Measurements from ENCODE around the gene PEX5L.

The PEX5L gene

GRCh38 chr3:180036671-180037455 lies at the start of gene PEX5L:
Gene PEX5L (minus strand): TSS chr3:180036937. CDS start chr3:180036599, 338 bp downstream.
- H3K27ac ChIP-seq (ENCODE audit: low read depth, low read length), result no peak within 1 kb of the TSS
- peak within 1 kb of the TSS; percentile 32 to 62 (median 53) for H3K4me3 ChIP-seq (ENCODE audit: low read depth in 1 of 5, low read length in 5 of 5)
- no peak within 1 kb of the TSS for H3K9ac ChIP-seq (ENCODE audit: low read length in 5 of 5)
- H3K27me3 ChIP-seq (ENCODE audit: control insufficient read depth in 5 of 5, insufficient read depth in 4 of 5, low read length in 5 of 5), result peaks cover 14 to 22% (median 17%) of the 10 kb centered on the region in 5 donors
- no peaks in the 10 kb centered on the region for H3K36me3 ChIP-seq (ENCODE audit: control insufficient read depth in 5 of 5, insufficient read depth in 5 of 5, low read length in 5 of 5)
- H3K9me3 ChIP-seq (ENCODE audit: control insufficient read depth in 5 of 5, low read length in 5 of 5), result no peaks in the 10 kb centered on the region
- peaks cover 0 to 12% (median 10%) of the 10 kb centered on the region in 5 donors for H3K4me1 ChIP-seq (ENCODE audit: control insufficient read depth in 5 of 5, insufficient read depth in 5 of 5, low read length in 5 of 5)

DNA sequence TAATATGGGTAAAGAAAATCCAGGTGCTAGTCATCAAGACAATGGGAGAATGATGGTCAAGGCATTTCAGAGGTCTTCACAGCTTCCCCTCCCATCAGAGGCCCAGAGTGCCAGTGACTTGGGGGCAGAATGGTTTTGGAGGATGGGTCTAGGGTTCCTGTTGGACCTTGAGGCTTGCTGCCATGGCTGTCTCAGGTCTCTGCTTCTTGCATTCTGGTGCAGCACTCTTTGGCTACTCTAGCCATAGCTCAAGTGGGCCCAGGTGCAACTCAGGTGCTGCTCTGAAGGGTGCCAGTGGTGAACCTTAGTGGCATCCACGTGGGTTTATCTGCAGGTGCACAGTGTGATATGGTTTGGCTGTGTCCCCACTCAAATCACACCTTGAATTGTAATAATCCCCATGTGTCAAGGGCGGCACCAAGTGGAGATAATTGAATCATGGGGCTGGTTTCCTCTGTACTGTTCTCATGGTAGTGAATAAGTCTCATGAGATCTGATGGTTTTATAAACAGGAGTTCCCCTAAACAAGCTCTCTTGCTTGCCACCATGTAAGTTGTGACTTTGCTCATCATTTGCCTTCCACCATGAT lies 48.5 kb upstream of the PEX5L start:
- no peaks in the 10 kb centered on the region for H3K27me3 ChIP-seq (ENCODE audit: control insufficient read depth in 5 of 5, insufficient read depth in 4 of 5, low read length in 5 of 5)

DNA sequence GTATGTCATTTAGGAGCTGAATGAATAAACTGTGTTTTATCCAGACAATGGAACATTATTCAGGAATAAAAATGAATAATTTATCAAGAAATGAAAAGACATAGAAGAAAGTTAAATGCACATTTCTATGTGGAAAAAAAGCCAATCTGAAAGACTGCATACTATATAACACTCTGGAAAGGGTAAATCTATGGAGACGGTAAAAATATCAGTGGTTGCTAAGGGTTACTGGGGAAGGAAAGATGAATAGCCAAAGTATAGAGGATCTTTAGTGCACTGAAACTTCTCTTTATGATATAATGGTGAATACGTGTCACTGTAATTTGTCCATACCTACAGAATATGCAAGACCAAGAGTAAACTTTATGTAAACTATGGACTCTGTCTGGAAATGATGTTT lies 46.0 kb upstream of the PEX5L start:
- no peak overlapping the region for H3K27ac ChIP-seq (ENCODE audit: low read depth, low read length)
- H3K36me3 ChIP-seq (ENCODE audit: control insufficient read depth in 5 of 5, insufficient read depth in 5 of 5, low read length in 5 of 5), result no peaks in the 10 kb centered on the region
- H3K27me3 ChIP-seq (ENCODE audit: control insufficient read depth in 5 of 5, insufficient read depth in 4 of 5, low read length in 5 of 5), result no peaks in the 10 kb centered on the region
- H3K4me3 ChIP-seq (ENCODE audit: low read depth in 1 of 5, low read length in 5 of 5), result no peak overlapping the region
- peaks cover 0 to 3% (median 0%) of the 10 kb centered on the region in 5 donors for H3K9me3 ChIP-seq (ENCODE audit: control insufficient read depth in 5 of 5, low read length in 5 of 5)
- H3K9ac ChIP-seq (ENCODE audit: low read length in 5 of 5), result no peak overlapping the region
- peaks cover 0 to 5% (median 0%) of the 10 kb centered on the region in 5 donors for H3K4me1 ChIP-seq (ENCODE audit: control insufficient read depth in 5 of 5, insufficient read depth in 5 of 5, low read length in 5 of 5)

More for the DNA sequence above, 48.5 kb upstream of the PEX5L start:
- H3K4me3 ChIP-seq (ENCODE audit: low read depth in 1 of 5, low read length in 5 of 5), result no peak overlapping the region
- H3K27ac ChIP-seq (ENCODE audit: low read depth, low read length), result no peak overlapping the region
- H3K9ac ChIP-seq (ENCODE audit: low read length in 5 of 5), result no peak overlapping the region
- H3K36me3 ChIP-seq (ENCODE audit: control insufficient read depth in 5 of 5, insufficient read depth in 5 of 5, low read length in 5 of 5), result no peaks in the 10 kb centered on the region
- peaks cover 0 to 5% (median 0%) of the 10 kb centered on the region in 5 donors for H3K4me1 ChIP-seq (ENCODE audit: control insufficient read depth in 5 of 5, insufficient read depth in 5 of 5, low read length in 5 of 5)
- peaks cover 0 to 3% (median 0%) of the 10 kb centered on the region in 5 donors for H3K9me3 ChIP-seq (ENCODE audit: control insufficient read depth in 5 of 5, low read length in 5 of 5)

- H3K27ac ChIP-seq (ENCODE audit: low read depth, low read length), result no peak overlapping the region
- no peak overlapping the region for H3K4me3 ChIP-seq (ENCODE audit: low read depth in 1 of 5, low read length in 5 of 5)
- no peak overlapping the region for H3K9ac ChIP-seq (ENCODE audit: low read length in 5 of 5)
- H3K4me1 ChIP-seq (ENCODE audit: control insufficient read depth in 5 of 5, insufficient read depth in 5 of 5, low read length in 5 of 5), result no peaks in the 10 kb centered on the region
- no peaks in the 10 kb centered on the region for H3K36me3 ChIP-seq (ENCODE audit: control insufficient read depth in 5 of 5, insufficient read depth in 5 of 5, low read length in 5 of 5)
- no peaks in the 10 kb centered on the region for H3K27me3 ChIP-seq (ENCODE audit: control insufficient read depth in 5 of 5, insufficient read depth in 4 of 5, low read length in 5 of 5)
- peaks cover 0 to 3% (median 0%) of the 10 kb centered on the region in 5 donors for H3K9me3 ChIP-seq (ENCODE audit: control insufficient read depth in 5 of 5, low read length in 5 of 5)
Observed at GRCh38 chr3:180078592-180078991, 41.9 kb upstream of the PEX5L start.

DNA sequence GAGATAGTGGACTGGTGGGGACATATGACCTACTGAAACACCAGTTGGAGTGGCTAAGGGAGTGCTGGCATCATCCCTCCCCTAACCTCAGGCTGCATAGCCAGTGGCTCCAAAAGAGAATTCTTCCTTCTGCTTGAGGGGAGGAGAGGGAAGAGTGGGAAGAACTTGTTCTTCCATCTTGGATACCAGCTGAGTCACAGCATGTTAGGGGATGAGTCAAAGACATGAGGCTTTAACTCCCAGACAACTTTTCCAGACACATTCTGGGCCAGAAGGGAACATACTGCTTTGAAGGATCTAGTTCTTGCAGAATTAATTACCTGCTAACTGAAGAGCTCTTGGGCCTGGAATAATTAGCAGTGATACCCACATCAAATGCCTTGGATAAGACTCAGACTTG lies 36.8 kb upstream of the PEX5L start:
- Histone ChIP-seq H3K9me3 (ENCODE audit: control insufficient read depth in 5 of 5, low read length in 5 of 5) (no peaks in the 10 kb centered on the region), H3K9ac (ENCODE audit: low read length in 5 of 5) (no peak overlapping the region), H3K4me3 (ENCODE audit: low read depth in 1 of 5, low read length in 5 of 5) (no peak overlapping the region), H3K36me3 (ENCODE audit: control insufficient read depth in 5 of 5, insufficient read depth in 5 of 5, low read length in 5 of 5) (no peaks in the 10 kb centered on the region), H3K4me1 (ENCODE audit: control insufficient read depth in 5 of 5, insufficient read depth in 5 of 5, low read length in 5 of 5) (no peaks in the 10 kb centered on the region), H3K27ac (ENCODE audit: low read depth, low read length) (no peak overlapping the region), H3K27me3 (ENCODE audit: control insufficient read depth in 5 of 5, insufficient read depth in 4 of 5, low read length in 5 of 5) (no peaks in the 10 kb centered on the region)

DNA sequence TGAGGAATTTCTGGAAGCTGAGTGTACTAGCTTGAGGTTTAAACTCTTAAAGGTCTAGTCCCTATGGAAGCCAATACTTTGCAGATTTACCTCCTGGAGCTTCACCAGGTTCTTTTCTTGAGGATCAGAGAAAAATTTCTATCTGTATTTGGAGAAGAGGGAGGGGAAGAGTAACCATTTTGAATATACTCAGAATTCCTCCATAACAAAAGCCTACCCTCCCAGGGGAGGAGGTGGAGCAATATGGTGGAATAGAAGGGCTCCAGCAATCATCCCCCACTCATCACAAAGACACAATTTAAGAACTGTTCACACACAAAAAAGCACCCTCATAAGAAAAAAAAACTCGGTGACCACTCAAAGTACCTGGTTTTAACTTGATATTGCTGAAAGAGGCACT lies 36.0 kb upstream of the PEX5L start:
- Histone ChIP-seq H3K36me3 (ENCODE audit: control insufficient read depth in 5 of 5, insufficient read depth in 5 of 5, low read length in 5 of 5) (no peaks in the 10 kb centered on the region), H3K27me3 (ENCODE audit: control insufficient read depth in 5 of 5, insufficient read depth in 4 of 5, low read length in 5 of 5) (no peaks in the 10 kb centered on the region), H3K4me1 (ENCODE audit: control insufficient read depth in 5 of 5, insufficient read depth in 5 of 5, low read length in 5 of 5) (no peaks in the 10 kb centered on the region), H3K9ac (ENCODE audit: low read length in 5 of 5) (no peak overlapping the region), H3K4me3 (ENCODE audit: low read depth in 1 of 5, low read length in 5 of 5) (no peak overlapping the region), H3K27ac (ENCODE audit: low read depth, low read length) (no peak overlapping the region), H3K9me3 (ENCODE audit: control insufficient read depth in 5 of 5, low read length in 5 of 5) (no peaks in the 10 kb centered on the region)

DNA sequence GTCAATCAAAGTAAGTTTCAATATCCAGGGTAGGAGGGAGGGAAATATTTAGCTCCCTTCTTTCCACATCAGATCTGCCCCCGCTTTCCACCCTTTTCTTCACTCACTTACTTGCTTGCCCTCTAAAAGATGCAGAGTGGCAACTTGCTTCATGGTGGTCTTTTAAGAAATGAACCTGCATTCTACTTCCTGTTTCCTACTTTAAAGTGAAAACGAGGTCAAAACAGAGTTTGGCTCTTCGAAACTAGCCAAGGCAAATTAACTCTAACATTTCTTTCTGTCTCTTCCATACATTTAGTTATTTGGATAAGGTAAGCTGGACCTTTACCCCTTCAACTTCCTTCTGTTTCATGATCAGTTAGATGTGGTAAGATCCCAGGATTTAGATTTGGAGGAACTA lies 34.2 kb upstream of the PEX5L start:
- no peaks in the 10 kb centered on the region for H3K9me3 ChIP-seq (ENCODE audit: control insufficient read depth in 5 of 5, low read length in 5 of 5)
- no peak overlapping the region for H3K4me3 ChIP-seq (ENCODE audit: low read depth in 1 of 5, low read length in 5 of 5)
- no peak overlapping the region for H3K9ac ChIP-seq (ENCODE audit: low read length in 5 of 5)
- no peaks in the 10 kb centered on the region for H3K27me3 ChIP-seq (ENCODE audit: control insufficient read depth in 5 of 5, insufficient read depth in 4 of 5, low read length in 5 of 5)
- H3K4me1 ChIP-seq (ENCODE audit: control insufficient read depth in 5 of 5, insufficient read depth in 5 of 5, low read length in 5 of 5), result no peaks in the 10 kb centered on the region
- no peaks in the 10 kb centered on the region for H3K36me3 ChIP-seq (ENCODE audit: control insufficient read depth in 5 of 5, insufficient read depth in 5 of 5, low read length in 5 of 5)
- no peak overlapping the region for H3K27ac ChIP-seq (ENCODE audit: low read depth, low read length)

GRCh38 chr3:180068023-180068422 lies 31.3 kb upstream of the PEX5L start:
- H3K27ac ChIP-seq (ENCODE audit: low read depth, low read length), result no peak overlapping the region
- H3K27me3 ChIP-seq (ENCODE audit: control insufficient read depth in 5 of 5, insufficient read depth in 4 of 5, low read length in 5 of 5), result no peaks in the 10 kb centered on the region
- H3K36me3 ChIP-seq (ENCODE audit: control insufficient read depth in 5 of 5, insufficient read depth in 5 of 5, low read length in 5 of 5), result no peaks in the 10 kb centered on the region
- H3K4me1 ChIP-seq (ENCODE audit: control insufficient read depth in 5 of 5, insufficient read depth in 5 of 5, low read length in 5 of 5), result no peaks in the 10 kb centered on the region
- no peak overlapping the region for H3K4me3 ChIP-seq (ENCODE audit: low read depth in 1 of 5, low read length in 5 of 5)
- no peak overlapping the region for H3K9ac ChIP-seq (ENCODE audit: low read length in 5 of 5)
- no peaks in the 10 kb centered on the region for H3K9me3 ChIP-seq (ENCODE audit: control insufficient read depth in 5 of 5, low read length in 5 of 5)

- Histone ChIP-seq H3K9me3 (ENCODE audit: control insufficient read depth in 5 of 5, low read length in 5 of 5) (no peaks in the 10 kb centered on the region), H3K36me3 (ENCODE audit: control insufficient read depth in 5 of 5, insufficient read depth in 5 of 5, low read length in 5 of 5) (no peaks in the 10 kb centered on the region), H3K4me3 (ENCODE audit: low read depth in 1 of 5, low read length in 5 of 5) (no peak overlapping the region), H3K27me3 (ENCODE audit: control insufficient read depth in 5 of 5, insufficient read depth in 4 of 5, low read length in 5 of 5) (no peaks in the 10 kb centered on the region), H3K27ac (ENCODE audit: low read depth, low read length) (no peak overlapping the region), H3K4me1 (ENCODE audit: control insufficient read depth in 5 of 5, insufficient read depth in 5 of 5, low read length in 5 of 5) (no peaks in the 10 kb centered on the region), H3K9ac (ENCODE audit: low read length in 5 of 5) (no peak overlapping the region)
Observed at GRCh38 chr3:180066598-180066997, 29.9 kb upstream of the PEX5L start.

DNA sequence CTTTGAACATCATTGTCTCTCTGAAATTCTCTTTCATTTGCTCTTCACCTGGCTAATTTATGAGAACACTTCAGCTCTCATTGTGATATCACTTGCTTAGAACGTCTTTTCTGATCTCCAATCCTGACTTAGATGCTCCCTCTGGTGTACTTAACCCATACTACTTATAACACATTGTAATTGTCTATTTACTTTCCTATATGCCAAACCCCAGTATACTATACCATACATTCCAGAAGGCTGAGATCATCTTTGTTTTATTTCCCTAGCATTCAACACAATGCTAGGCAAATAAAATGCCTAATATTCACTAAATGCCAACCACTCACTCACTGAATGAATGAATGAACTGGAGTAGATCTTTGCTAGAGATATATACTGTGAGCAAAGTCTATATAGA lies 27.0 kb upstream of the PEX5L start:
- Histone ChIP-seq H3K27me3 (ENCODE audit: control insufficient read depth in 5 of 5, insufficient read depth in 4 of 5, low read length in 5 of 5) (no peaks in the 10 kb centered on the region), H3K36me3 (ENCODE audit: control insufficient read depth in 5 of 5, insufficient read depth in 5 of 5, low read length in 5 of 5) (no peaks in the 10 kb centered on the region), H3K4me1 (ENCODE audit: control insufficient read depth in 5 of 5, insufficient read depth in 5 of 5, low read length in 5 of 5) (no peaks in the 10 kb centered on the region), H3K27ac (ENCODE audit: low read depth, low read length) (no peak overlapping the region), H3K9me3 (ENCODE audit: control insufficient read depth in 5 of 5, low read length in 5 of 5) (no peaks in the 10 kb centered on the region), H3K4me3 (ENCODE audit: low read depth in 1 of 5, low read length in 5 of 5) (no peak overlapping the region), H3K9ac (ENCODE audit: low read length in 5 of 5) (no peak overlapping the region)
